Renal cortical epithelial cell (primary cell): Measurements from ENCODE around the gene DENND11. TPM values are rescaled to one million over a fixed set of nuclear protein-coding genes. Genes with fewer than 3 reads are reported as not detected.
"Not testable (repeated sequence)": the region's sequence is repeated elsewhere in the genome, so short reads cannot be mapped to it uniquely, and the experiment has no call there.

Experiments used
- DNase-seq: peaks from one replicate; pipeline ENCODE4 v3.0.0-alpha.2; 2011; ENCODE audit warnings: low read depth
- total RNA-seq: library from RNA; depleted of rRNA; stranded (reverse); fragments of >200 nt; gene quantifications from 2 replicates; pipeline ENCODE4 v1.2.3, GENCODE V29; 2014

DENND11 gene
- total RNA-seq, 1 donor from 2014 or later: 17.6 TPM

GRCh38 chr7:141708351-141708750, 6.4 kb upstream of the DENND11 start, which contains the start of gene WEE2:
WEE2 (plus strand) TSS chr7:141708353; CDS start chr7:141708759, 406 bp downstream.
- DNase-seq: no peak

GRCh38 chr7:141706239-141707064, 4.5 kb upstream of the DENND11 start:
- DNase-seq: no peak

DNA sequence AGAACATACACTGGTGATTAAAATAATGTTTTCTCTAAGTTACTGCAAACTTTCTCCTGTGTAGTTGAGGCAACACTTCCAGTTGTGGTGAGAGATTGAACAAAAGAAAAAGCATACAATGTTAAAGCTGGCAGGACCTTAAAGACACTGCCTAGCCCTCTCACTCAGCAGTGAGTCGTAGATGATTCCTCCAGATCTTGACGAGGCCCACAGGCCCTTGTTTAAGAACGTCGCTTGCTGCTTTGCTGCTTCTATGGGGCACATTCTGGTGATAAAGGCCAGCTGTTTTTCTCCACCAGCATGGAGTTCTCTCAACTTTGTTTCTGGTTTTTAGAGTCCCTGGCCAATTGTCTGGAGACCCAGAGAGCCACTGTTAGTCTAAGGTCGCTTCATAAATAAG, 2.8 kb upstream of the DENND11 start:
- DNase-seq: no peak

- DNase-seq: no peak
Observed at GRCh38 chr7:141704112-141704511, 2.1 kb upstream of the DENND11 start.

DNA sequence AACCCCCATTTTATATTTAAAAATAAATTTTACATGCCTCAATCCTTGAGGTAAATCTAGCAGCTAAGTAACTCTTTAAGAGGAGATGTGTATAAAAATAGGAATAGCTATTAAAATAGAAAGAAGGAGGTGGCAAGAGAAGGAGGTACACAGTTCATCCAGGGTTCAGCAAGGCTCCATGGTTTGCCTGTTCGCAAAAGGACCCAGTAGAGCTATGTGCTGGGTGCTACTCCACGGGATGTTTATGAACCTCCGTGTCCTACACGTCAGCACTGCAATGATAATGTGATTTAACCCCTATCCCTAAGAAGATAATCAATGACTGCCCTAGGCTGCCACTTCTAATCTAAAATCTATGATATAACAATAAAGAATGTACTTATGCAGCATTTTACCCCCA, 926 bp upstream of the DENND11 start:
- DNase-seq: no peak

DNA sequence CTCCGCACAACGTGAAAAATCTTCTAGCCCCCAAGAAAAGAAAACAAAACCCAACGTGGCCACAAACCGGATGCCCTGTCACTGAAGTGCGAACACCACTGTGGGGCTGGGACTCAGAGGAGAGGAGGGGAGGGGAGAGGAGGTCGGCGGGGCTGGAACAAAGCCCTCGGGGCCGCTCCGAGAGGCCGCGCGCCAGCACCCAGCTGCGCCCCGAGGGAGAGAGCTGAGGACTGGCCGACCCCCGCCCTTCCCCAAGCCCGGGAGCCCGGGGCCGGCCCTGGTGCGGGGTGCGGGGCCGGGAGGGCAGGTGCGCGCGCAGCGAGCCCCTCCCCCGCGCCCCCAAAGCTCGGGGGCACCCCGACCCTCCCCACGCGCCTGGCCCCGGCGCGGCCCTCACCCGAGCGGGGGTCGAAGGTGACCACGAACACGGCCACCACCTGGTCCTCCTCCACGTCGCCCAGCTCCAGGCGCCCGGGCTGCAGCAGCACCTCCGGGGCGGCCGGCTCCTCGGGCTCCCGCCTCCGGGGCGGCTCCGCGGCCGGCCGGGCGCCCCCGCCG, 398 bp downstream of the DENND11 start:
- DNase-seq: no peak

- DNase-seq: no peak
Observed at GRCh38 chr7:141700848-141701371, 1.1 kb downstream of the DENND11 start.

DNA sequence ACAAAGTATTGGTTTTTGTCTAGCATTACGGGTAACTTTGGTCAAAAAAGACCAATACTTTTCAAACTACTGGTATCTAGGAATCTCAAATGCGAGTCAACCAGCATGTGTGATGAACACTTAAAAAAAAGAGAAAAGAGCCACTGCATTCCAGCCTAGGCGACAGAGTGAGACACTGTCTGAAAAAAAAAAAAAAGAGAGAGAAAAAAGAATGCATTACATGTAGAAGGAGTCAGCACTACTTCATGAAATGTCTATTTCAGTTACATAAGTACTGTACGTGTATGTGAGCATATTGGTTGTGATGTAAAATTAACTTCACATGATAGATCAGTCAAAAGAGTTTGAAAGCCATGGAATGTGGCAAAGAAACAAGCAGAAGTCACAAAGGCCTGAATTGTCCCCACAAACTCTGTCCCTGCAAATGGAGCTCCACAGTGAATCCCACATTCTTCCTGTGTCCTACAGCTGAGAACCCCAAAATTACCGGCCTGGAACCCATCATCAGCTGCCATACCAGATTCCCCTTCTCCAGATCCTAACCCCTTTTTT, 1.6 kb downstream of the DENND11 start:
- peak; percentile 25 for DNase-seq

- DNase-seq: no peak
Observed at GRCh38 chr7:141699860-141700259, 2.1 kb downstream of the DENND11 start.

- DNase-seq: no peak
Observed at GRCh38 chr7:141698247-141699015, 3.5 kb downstream of the DENND11 start.

DNA sequence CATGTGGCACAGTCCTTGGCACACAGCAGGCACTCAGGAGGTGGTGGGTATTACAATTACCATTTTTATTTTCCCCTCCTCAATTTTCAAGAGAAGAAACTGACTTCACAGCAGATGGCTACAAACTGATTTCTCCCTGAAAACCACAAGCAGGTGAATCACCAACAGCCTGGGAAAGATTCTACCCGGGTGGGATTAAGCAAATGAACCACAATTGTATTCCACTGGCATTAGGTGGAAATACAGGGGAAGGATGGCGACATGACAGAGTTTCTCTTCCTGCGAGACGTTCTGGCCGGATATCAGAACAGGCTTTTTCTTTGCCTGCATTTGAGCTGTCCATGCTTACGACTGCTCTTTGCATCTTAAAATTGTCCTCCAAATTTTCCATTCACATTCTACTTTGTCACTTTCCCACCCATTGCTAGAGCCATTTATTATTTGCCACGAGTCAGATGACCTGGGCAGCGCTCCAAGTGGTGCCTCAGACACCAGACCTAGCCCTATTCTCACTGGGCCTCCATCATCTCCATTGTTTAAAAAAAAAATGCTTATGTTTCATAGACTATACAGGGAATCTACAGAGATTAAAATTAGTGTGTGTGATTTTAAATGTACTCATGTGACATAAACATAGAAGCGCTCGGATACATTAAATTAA, 4.6 kb downstream of the DENND11 start:
- DNase-seq: peak; percentile 88

GRCh38 chr7:141696348-141696747, 5.6 kb downstream of the DENND11 start:
- DNase-seq: no peak

DNA sequence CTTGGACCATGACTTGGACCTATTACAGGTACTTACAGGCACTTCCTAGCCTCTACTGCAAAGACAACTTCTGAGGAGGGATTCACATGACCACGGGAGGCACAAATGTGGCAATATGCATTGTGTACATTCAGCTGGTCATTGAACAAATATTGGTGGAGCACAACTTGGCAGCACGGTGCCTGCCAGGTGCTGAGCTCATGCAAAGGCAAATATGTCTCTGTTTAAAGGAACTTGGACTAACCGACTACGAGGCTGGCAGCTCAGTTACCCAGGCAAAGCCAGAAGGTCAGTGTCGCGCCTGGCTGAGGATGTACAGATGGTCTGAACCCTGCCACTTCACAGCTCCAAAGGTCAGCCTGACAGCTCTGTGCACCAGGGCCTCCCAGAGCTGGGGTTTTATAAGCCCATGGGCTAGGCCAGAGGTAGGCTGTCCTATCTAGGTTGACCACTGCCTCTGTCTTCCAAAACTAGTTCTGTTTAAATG, 6.1 kb downstream of the DENND11 start:
- DNase-seq: peak; percentile 18

- DNase-seq: no peak
Observed at GRCh38 chr7:141693082-141693481, 8.9 kb downstream of the DENND11 start.

GRCh38 chr7:141691961-141692360, 10.0 kb downstream of the DENND11 start:
- DNase-seq: no peak

DNA sequence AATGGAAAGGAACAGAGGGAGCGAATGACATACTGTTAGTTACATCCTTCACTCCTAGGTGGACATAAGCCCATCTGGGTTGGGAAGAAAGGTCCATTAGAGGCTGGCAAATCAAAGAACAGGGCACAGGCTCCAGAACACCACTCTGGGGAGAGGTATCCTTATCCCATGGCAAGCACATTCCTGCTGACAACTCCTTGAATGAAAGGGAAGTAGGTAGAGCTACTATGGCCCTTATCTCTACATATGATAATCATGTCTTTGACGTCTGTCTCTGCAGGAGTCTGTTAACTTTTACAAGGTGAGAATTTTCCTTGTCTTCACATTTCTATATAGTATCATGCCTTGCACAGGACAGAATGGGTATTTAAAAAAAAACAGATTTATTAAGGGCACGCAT, 10.4 kb downstream of the DENND11 start:
- DNase-seq: no peak

- not testable (repeated sequence) for DNase-seq
Observed at GRCh38 chr7:141689072-141689825, 12.7 kb downstream of the DENND11 start.

DNA sequence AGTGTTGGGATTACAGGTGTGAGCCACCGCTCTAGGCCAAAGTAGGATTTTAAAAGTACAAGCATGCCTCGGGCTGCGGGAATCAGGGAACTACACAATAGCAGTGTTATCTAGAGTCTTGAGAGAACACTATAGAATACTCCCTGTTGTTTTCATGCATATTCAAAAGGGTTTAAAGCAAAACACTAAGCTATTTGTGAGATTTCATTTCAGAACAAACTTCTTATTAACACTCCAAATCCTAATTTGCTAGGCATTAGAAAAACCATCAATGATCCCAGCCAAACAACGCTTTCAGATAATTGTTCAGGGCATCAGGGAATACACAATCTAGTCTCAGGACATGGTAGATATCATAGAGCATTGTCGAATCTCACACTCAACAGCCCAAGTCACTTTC, 13.9 kb downstream of the DENND11 start:
- DNase-seq: no peak

DNA sequence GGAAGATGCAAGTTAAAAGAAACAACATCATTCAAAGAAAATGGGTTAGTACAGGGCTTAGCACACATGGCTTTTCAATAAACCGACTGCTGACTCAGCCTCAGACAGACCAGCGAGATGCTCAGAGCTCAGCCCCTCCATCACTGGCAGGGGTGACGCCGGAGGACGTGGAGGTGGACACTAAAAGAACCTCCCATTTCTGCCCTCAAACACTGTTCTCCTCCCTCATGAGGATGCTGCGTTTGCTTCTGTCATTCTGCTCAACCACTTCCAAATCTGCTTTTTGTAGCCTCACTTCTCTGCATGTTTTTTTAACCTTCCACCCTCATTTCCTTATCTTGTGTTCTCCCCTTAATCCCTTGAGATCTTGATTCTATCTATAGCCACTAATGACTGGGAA, 15.3 kb downstream of the DENND11 start:
- DNase-seq: no peak

GRCh38 chr7:141686074-141686473, 15.9 kb downstream of the DENND11 start:
- DNase-seq: no peak
